Aorta (tissue), 5 donors: ENCODE measurements around the gene HSPA2. TPM values are rescaled to one million over a fixed set of nuclear protein-coding genes. Genes with fewer than 3 reads are reported as not detected.
"Not testable (repeated sequence)": the region's sequence is repeated elsewhere in the genome, so short reads cannot be mapped to it uniquely, and the experiment has no call there.

Experiments
- ATAC-seq: fragments of 200-7000 bp; cut with Tn5 transposase; one replicate; pipeline ENCODE4 v1.9.1; 2022; ENCODE audit warnings: moderate library complexity; ENCODE audit not compliant: low FRiP score
- DNase-seq, 2 donors: peaks; one replicate each; pipeline ENCODE4 v3.0.0-alpha.2; 2020
- H3K27ac ChIP-seq, 2 donors: one replicate each; pipeline ENCODE4 v1.5.1; 2013; ENCODE audit warnings: low read length in 2 of 2, mild to moderate bottlenecking in 2 of 2, moderate library complexity in 2 of 2, control low read depth in 1 of 2, inconsistent platforms in 1 of 2, low read depth in 1 of 2
- H3K27me3 ChIP-seq, 2 donors: one replicate each; pipeline ENCODE4 v1.6.1; 2013; ENCODE audit warnings: control low read depth in 1 of 2, low read length in 1 of 2, mild to moderate bottlenecking in 1 of 2, moderate library complexity in 1 of 2; ENCODE audit not compliant: insufficient read depth in 2 of 2, control insufficient read depth in 1 of 2
- H3K36me3 ChIP-seq, 2 donors: one replicate each; pipeline ENCODE4 v1.6.1; 2013; ENCODE audit warnings: control low read depth in 1 of 2, low read length in 1 of 2, mild to moderate bottlenecking in 1 of 2; ENCODE audit not compliant: insufficient read depth in 2 of 2, control insufficient read depth in 1 of 2
- H3K4me1 ChIP-seq, 2 donors: one replicate each; pipeline ENCODE4 v1.6.1; 2013; ENCODE audit warnings: low read length in 2 of 2, control low read depth in 1 of 2, mild to moderate bottlenecking in 1 of 2, moderate library complexity in 1 of 2; ENCODE audit not compliant: insufficient read depth in 2 of 2, control insufficient read depth in 1 of 2
- H3K4me3 ChIP-seq, 2 donors: one replicate each; pipeline ENCODE4 v1.5.1; 2013; ENCODE audit warnings: low read length in 2 of 2, control low read depth in 1 of 2, mild to moderate bottlenecking in 1 of 2
- H3K9me3 ChIP-seq: one replicate; pipeline ENCODE4 v1.6.1; 2013; ENCODE audit warnings: mild to moderate bottlenecking, low read length; ENCODE audit not compliant: control insufficient read depth
- WGBS, 2 donors: extraction: QIAGEN DNeasy Blood & Tissue Kit; methylation state at CpG; one replicate each; pipeline ENCODE4 v1.1.7; 2013; 5-methylcytosine and 5-hydroxymethylcytosine counted together
- intact Hi-C, 2 donors: fragments of 100-400 bp; cut with DNase I; formaldehyde crosslinking; loops; one replicate each; pipeline versions ENCODE4 v1.14.2 to v1.15.0; 2022
- polyA plus RNA-seq, 2 donors: library from polyadenylated mRNA; stranded (reverse); fragments of 200-250 nt; gene quantifications; one replicate each; pipeline ENCODE4 v1.2.3, GENCODE V29; 2013
- total RNA-seq, 2 donors: library from RNA; stranded (reverse); fragmentation: NEBNext Ultra II Directional; extraction: Animal tissue kit (Norgen Biotek cat#: 25700); gene quantifications; one replicate each; pipeline ENCODE4 v1.2.1, GENCODE V29; 2021
- donor health status: healthy with polysubstance abuse.
- donor health status: Bipolar disorder and iron deficiency.
- donor health status: DM: no; HTN: no; CAD: no.
- donor health status: DM: no; HTN: no; CAD: no.
- donor health status: DM: yes; HTN: yes; CAD: no.

HSPA2 gene
- total and polyA plus RNA-seq, 4 donors: 6.6 to 41.4 (median 23.0) TPM

DNA sequence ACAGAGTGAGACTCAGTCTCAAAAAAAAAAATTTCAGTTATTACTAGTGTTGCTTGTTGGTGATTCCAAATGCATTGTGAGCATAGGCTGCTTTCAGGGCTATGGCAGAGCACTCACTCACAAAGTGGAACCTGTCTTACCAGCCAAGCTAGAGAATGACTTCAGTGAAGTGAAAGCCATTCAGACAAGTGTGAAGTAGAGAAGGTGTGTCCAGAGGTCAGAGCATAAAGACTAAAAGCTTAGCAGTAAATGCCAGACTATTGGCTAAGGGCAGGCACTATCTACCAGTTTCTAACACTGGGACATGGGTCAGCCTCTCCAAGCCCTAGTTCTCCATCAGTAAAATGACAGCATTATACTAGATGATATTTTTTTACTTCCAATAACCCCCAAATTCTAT lies 21.9 kb downstream of the HSPA2 start:
- Histone ChIP-seq H3K4me1 (peaks cover 4 to 5% of the 10 kb centered on the region in 2 donors), H3K36me3 (no peaks in the 10 kb centered on the region), H3K27me3 (no peaks in the 10 kb centered on the region), H3K9me3 (no peaks in the 10 kb centered on the region), H3K4me3 (no peak overlapping the region), H3K27ac (no peak overlapping the region)
- ATAC-seq (no peak), DNase-seq (no peak)
- intact Hi-C loops: no loop called here

DNA sequence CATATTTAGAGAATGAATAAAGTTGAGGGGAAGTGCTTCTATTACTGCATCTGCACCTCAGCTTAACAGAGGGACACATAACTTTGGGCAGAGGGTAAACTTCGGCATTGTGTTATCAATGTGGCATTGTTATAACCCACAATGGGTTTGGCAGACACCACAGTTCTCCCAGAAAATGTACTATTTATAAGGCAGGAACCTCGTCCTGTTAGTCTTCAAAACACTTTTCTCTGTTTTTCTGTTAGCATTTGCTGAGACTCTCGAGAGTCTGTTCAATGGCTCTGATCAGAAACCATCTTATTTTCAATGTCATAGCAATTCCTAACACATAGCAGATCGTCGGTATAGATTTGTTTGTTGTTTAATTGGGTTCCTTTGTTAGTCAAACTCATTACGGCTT lies 23.2 kb downstream of the HSPA2 start:
- no peak for ATAC-seq
- Histone ChIP-seq H3K36me3 (no peaks in the 10 kb centered on the region), H3K4me3 (no peak overlapping the region), H3K4me1 (peaks cover 4 to 5% of the 10 kb centered on the region in 2 donors), H3K27ac (no peak overlapping the region), H3K9me3 (no peaks in the 10 kb centered on the region), H3K27me3 (no peaks in the 10 kb centered on the region)
- intact Hi-C loops: no loop called here
- no peak for DNase-seq
- 78 to 80% methylated on average over 6 of the region's 6 CpGs for WGBS, 2 donors

DNA sequence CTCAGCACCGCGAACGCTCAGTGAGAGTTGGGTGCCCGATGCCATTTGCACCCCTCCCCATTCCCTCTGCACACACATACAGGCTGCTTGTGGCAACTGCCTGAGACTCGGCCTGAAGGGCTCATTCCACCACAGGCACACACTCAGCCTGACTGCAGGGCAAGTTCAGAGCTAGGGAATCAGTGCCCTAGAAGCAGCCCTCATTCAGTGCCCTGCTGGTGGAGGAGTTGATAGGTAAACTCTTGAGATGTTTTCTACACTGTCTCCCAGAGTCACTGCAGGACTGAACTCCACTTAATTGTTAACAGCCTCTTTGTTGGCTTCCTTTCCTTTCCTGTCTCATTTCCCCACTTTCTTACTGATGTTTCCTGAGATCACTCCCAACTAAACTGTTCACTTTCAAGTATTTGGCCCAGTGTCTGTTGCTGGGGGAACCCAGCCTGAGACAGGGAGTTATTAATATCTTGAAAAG lies 26.1 kb downstream of the HSPA2 start:
- Histone ChIP-seq H3K27ac (peak overlapping the region; percentile 68 to 99), H3K27me3 (no peaks in the 10 kb centered on the region), H3K4me1 (peaks cover 3 to 4% of the 10 kb centered on the region in 2 donors), H3K4me3 (no peak overlapping the region), H3K36me3 (no peaks in the 10 kb centered on the region), H3K9me3 (no peaks in the 10 kb centered on the region)
- intact Hi-C loops: loop anchor here in 1 of 2 donors (2.0 kb wide), 1 partner anchor 26 kb away; the partner anchor contains the start of gene HSPA2
- DNase-seq: no peak
- 29 to 43% methylated on average over 5 of the region's 5 CpGs for WGBS, 2 donors
- ATAC-seq: peak; percentile 58

DNA sequence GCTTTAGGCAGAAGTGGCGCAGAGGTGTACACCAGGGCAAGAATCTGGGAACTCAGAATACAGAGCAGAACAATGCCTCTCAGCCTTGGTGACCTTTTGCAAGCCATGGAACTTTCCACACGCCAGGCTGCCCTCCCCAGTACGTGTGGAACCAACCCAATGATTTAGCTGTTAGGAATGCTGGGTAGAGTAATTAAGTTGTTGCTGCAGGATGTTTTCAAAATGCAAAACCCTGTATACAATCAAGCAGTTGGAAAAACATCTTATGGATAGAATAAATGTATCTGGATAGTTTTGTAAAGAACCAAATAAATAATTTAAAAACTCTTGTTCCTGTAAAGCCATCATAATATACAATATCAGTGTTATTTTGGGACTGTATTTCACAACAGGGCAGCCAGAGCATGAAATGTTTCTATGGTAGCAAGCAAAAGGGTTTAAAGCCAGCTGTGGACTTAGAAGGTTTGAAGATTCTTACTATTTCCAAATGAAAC lies 28.6 kb downstream of the HSPA2 start:
- ATAC-seq (peak; percentile 92), DNase-seq (peak; percentile 83)
- Histone ChIP-seq H3K4me1 (peaks cover 3 to 4% of the 10 kb centered on the region in 2 donors), H3K36me3 (no peaks in the 10 kb centered on the region), H3K9me3 (no peaks in the 10 kb centered on the region), H3K27ac (no peak overlapping the region), H3K27me3 (no peaks in the 10 kb centered on the region), H3K4me3 (no peak overlapping the region)
- intact Hi-C loops: no loop called here
- WGBS, 2 donors: 6 to 16% methylated on average over 3 of the region's 3 CpGs

DNA sequence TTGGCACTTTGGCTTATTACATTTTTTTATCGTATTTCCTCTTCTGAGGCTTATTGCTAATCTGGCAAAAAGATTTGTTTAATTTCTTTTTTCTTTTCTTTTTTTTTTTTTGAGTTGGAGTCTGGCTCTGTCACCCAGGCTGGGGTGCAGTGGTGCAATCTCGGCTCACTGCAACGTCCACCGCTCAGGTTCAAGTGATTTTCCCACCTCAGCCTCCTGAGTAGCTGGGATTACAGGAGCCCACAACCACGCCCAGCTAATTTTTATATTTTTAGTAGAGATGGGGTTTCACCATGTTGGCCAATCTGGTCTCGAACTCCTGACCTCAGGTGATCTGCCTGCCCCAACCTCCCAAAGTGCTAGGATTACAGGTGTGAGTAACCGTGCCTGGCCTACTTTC lies 29.1 kb downstream of the HSPA2 start:
- H3K4me3 ChIP-seq, H3K4me1 ChIP-seq, intact Hi-C loops, H3K36me3 ChIP-seq, H3K27me3 ChIP-seq, DNase-seq, H3K9me3 ChIP-seq: not testable (repeated sequence)
- peak; percentile 49 for ATAC-seq
- H3K27ac ChIP-seq: peak overlapping the region in 1 of 2 donors; percentile 84
- 35 to 43% methylated on average over 7 of the region's 7 CpGs for WGBS, 2 donors

- Histone ChIP-seq H3K4me1 (no peaks in the 10 kb centered on the region), H3K36me3 (no peaks in the 10 kb centered on the region), H3K27me3 (no peaks in the 10 kb centered on the region), H3K9me3 (no peaks in the 10 kb centered on the region), H3K4me3 (no peak overlapping the region), H3K27ac (peak overlapping the region in 1 of 2 donors; percentile 40)
- DNase-seq (no peak), ATAC-seq (no peak)
- intact Hi-C loops: no loop called here
Observed at GRCh38 chr14:64572386-64573104, 32.0 kb downstream of the HSPA2 start.

- ATAC-seq (no peak), DNase-seq (no peak)
- H3K27ac ChIP-seq: no peak overlapping the region
- H3K9me3 ChIP-seq: no peaks in the 10 kb centered on the region
- no peak overlapping the region for H3K4me3 ChIP-seq
- no peaks in the 10 kb centered on the region for H3K36me3 ChIP-seq
- H3K27me3 ChIP-seq: no peaks in the 10 kb centered on the region
- 86 to 87% methylated on average over 3 of the region's 3 CpGs for WGBS, 2 donors
- no peaks in the 10 kb centered on the region for H3K4me1 ChIP-seq
- intact Hi-C loops: no loop called here
Observed at GRCh38 chr14:64573109-64573508, 32.6 kb downstream of the HSPA2 start.

DNA sequence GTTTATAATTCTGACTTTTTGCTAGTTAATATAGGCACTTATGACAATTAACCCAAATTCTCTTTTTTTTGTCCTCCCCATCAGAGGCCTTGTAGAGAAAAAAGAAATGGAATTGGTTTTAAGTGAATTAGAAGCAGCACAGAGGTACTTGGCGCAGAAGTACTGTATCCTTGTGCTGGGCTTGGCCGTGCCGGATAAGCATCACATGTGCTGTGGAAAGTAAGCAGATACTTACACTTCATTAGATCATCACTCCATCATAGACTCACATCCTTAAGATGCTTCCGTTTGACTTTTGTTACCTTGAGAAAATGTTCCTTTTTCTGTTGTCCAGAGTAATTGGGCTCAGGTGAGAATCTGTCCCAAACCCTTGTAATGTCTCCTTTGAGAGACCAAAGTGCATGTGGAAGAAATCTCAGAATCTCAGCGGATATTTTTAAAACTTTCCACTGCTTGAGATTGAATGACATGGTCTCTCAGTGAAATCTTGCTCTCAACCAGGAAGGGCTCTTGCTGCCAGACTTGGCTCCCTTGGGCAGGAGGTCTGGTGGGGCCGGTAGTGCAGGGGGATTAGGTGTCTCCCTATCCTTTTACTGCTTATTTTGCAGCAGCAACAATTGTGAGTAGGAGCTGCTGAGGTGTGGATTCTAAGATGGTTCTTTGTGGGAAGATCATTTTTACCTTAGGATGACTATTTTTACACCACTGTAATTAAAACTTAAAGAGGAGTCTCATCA lies 34.0 kb downstream of the HSPA2 start:
- Histone ChIP-seq H3K4me1 (no peaks in the 10 kb centered on the region), H3K9me3 (no peaks in the 10 kb centered on the region), H3K4me3 (no peak overlapping the region), H3K27ac (no peak overlapping the region), H3K27me3 (no peaks in the 10 kb centered on the region), H3K36me3 (no peaks in the 10 kb centered on the region)
- intact Hi-C loops: no loop called here
- DNase-seq: no peak
- WGBS, 2 donors: 72 to 76% methylated on average over 6 of the region's 6 CpGs
- ATAC-seq: no peak

DNA sequence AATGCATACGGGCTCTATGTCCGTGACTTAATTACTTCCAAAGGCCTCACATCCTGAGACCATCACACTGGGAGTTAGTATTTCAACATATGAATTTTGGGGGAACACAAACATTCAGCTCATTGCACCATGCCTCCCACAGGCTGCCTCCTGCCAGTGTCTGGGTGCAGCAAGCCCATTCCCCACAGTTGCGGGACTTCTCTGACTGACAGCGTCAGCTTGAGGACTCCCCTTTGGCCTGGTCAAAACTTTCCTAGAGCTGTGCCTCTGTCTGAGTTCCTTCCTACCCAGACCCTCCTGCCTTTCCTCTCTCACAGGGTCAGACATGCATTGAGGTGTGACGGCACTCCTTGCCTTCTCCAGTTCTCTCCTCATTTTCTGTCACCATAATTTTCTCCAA lies 36.7 kb downstream of the HSPA2 start:
- intact Hi-C loops: no loop called here
- no peak overlapping the region for H3K27ac ChIP-seq
- WGBS, 2 donors: 80 to 86% methylated on average over 5 of the region's 5 CpGs
- DNase-seq: no peak
- no peak for ATAC-seq
- no peaks in the 10 kb centered on the region for H3K9me3 ChIP-seq
- no peaks in the 10 kb centered on the region for H3K36me3 ChIP-seq
- H3K4me3 ChIP-seq: no peak overlapping the region
- no peaks in the 10 kb centered on the region for H3K27me3 ChIP-seq
- no peaks in the 10 kb centered on the region for H3K4me1 ChIP-seq
